BE2C (cell line): ENCODE measurements around the gene OR6Y1.
A peak's percentile ranks its signal among the peaks of the same experiment; 100 is the strongest.

Experiments
- DNase-seq: peaks from one replicate; pipeline ENCODE4 v3.0.0-alpha.2; 2020
- H3K27me3 ChIP-seq: fragments of 250-450 bp; sonication (Bioruptor Pico); 2 replicates; pipeline ENCODE4 v1.5.1; 2020; ENCODE audit warnings: mild to moderate bottlenecking
- H3K36me3 ChIP-seq: fragments of 250-450 bp; sonication (Bioruptor Pico); 2 replicates; pipeline ENCODE4 v1.5.1; 2020; ENCODE audit warnings: mild to moderate bottlenecking
- H3K4me1 ChIP-seq: fragments of 250-450 bp; sonication (Bioruptor Pico); 2 replicates; pipeline ENCODE4 v1.5.1; 2020
- H3K4me3 ChIP-seq: 2 replicates; pipeline ENCODE4 v1.5.1; 2011; ENCODE audit warnings: low read depth, low read length
- H3K9me3 ChIP-seq: fragments of 250-450 bp; sonication (Bioruptor Pico); 2 replicates; pipeline ENCODE4 v1.5.1; 2020
- TF ChIP-seq, protein P1 (sequence below): IDR thresholded peaks from 2 replicates; pipeline ENCODE4 v1.5.1; 2012; ENCODE audit warnings: mild to moderate bottlenecking, low read depth, low read length

The OR6Y1 gene

DNA sequence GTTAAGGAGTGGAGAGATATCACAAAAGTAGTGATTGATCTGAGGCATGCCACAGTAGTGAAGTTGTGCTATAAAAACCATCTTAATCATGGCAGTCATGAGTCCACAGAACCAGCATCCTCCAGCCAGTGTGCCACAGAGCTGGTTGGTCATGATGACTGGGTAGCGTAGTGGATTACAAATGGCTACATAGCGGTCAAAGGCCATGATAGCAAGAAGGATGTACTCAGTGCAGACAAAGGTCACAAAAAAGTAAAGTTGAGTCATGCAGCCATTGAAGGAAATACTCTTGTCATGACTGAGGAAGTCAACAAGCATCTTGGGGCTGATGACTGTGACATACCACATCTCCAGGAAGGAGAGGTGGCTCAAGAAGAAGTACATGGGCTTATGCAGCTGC lies 6.7 kb downstream of the OR6Y1 start:
- Histone ChIP-seq H3K36me3 (no peaks in the 10 kb centered on the region), H3K27me3 (no peaks in the 10 kb centered on the region), H3K4me1 (no peaks in the 10 kb centered on the region), H3K9me3 (no peaks in the 10 kb centered on the region), H3K4me3 (no peak overlapping the region)
- no peak for DNase-seq
- TF ChIP-seq, protein P1, sequence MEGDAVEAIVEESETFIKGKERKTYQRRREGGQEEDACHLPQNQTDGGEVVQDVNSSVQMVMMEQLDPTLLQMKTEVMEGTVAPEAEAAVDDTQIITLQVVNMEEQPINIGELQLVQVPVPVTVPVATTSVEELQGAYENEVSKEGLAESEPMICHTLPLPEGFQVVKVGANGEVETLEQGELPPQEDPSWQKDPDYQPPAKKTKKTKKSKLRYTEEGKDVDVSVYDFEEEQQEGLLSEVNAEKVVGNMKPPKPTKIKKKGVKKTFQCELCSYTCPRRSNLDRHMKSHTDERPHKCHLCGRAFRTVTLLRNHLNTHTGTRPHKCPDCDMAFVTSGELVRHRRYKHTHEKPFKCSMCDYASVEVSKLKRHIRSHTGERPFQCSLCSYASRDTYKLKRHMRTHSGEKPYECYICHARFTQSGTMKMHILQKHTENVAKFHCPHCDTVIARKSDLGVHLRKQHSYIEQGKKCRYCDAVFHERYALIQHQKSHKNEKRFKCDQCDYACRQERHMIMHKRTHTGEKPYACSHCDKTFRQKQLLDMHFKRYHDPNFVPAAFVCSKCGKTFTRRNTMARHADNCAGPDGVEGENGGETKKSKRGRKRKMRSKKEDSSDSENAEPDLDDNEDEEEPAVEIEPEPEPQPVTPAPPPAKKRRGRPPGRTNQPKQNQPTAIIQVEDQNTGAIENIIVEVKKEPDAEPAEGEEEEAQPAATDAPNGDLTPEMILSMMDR = no peak

DNA sequence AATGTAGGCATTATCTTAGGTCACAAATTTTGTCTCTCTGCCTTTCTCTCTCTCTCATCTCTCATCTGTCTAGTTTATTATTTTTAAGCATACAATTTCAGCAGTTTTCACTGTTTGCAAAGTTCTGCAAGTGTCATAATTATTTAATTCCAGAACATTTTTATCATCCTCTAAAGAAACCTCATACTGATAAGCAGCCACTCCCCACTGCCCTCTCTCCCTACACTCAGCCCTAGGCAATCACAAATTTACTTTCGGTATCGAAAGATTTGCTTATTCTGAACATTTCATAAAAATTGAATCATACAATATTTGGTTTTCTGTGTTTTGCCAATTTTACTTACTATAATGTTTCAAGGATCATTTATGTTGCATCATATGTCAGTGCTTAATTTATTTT lies 16.6 kb downstream of the OR6Y1 start:
- Histone ChIP-seq H3K4me3 (no peak overlapping the region), H3K27me3 (no peaks in the 10 kb centered on the region), H3K4me1 (no peaks in the 10 kb centered on the region), H3K36me3 (no peaks in the 10 kb centered on the region), H3K9me3 (no peaks in the 10 kb centered on the region)
- DNase-seq = no peak
- TF ChIP-seq, protein P1 = no peak

DNA sequence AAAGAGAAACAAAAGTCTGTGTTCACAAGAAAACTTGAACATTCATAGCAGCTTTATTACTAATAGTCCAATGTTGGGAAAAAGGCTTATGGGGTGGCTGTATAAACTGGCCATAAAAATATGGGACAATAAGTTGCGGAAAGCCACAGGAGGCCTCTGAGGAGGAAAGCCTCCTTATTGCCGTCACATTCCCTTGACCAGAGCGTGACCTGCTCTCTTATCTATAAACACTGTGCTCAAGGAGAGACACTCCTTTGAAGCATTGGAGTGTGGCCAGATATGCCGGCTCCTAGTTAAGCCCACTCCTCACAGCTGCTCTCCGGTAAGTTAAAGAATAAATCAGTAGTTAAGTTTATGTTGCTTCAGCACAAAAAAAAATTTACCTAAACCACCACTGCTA lies 19.7 kb downstream of the OR6Y1 start:
- H3K4me3 ChIP-seq = no peak overlapping the region

DNA sequence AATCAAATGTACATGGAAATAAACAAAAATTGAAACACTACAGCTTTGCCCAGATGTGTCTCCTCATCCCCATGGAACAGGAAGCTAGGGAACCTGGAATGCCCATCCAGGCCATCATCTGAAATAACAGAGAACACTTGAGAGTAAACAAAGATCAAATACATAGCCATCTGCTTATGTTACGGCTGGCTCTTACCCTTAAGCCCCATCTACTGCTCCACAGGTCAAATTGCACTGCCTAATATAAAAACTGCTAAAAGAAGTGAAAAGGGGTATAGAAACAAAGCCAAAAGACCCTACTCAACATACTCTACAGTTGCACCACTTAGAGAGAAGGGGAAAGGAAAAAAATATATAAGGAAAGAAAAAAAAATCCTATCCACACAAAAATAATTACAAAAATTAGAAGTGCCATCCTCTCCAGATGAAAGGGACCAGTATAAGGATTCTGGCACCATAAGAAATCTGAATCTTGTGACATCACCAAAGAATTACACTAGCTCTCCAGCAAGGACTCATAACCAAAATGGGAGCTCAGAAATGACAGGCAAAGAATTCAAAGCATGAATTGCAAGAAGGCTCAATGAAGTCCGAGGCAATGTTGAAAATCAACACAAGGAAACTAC lies 26.9 kb downstream of the OR6Y1 start:
- no peak for DNase-seq
- H3K9me3 ChIP-seq = no peaks in the 10 kb centered on the region
- TF ChIP-seq, protein P1 = peak; percentile 42
- no peaks in the 10 kb centered on the region for H3K4me1 ChIP-seq
- H3K36me3 ChIP-seq = no peaks in the 10 kb centered on the region
- H3K4me3 ChIP-seq = no peak overlapping the region
- H3K27me3 ChIP-seq = no peaks in the 10 kb centered on the region

More for the DNA sequence above, 19.7 kb downstream of the OR6Y1 start:
- no peak for DNase-seq
- Histone ChIP-seq H3K9me3 (no peaks in the 10 kb centered on the region), H3K36me3 (no peaks in the 10 kb centered on the region), H3K27me3 (no peaks in the 10 kb centered on the region), H3K4me1 (no peaks in the 10 kb centered on the region)
- TF ChIP-seq, protein P1 = no peak

DNA sequence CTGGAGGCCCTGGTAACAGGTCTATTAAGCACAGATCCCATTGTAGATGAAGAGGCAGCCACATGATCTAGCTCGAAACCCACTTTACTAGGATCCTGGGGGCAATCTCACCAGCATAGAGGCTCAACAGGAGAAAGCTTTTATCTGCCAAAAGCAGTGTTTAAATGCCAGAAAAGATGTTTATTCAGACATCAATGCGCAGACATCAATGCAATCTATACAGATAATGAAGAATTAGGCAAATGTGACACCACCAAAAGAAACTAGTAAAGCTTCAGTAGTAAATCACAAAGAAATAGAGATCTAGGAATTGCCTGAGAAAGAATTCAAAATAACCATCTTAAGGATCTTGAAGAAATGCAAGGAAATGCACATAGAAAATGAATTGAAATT lies 32.5 kb downstream of the OR6Y1 start:
- Histone ChIP-seq H3K9me3 (no peaks in the 10 kb centered on the region), H3K4me3 (no peak overlapping the region), H3K36me3 (no peaks in the 10 kb centered on the region), H3K27me3 (no peaks in the 10 kb centered on the region), H3K4me1 (no peaks in the 10 kb centered on the region)
- TF ChIP-seq, protein P1 = no peak
- DNase-seq = no peak

DNA sequence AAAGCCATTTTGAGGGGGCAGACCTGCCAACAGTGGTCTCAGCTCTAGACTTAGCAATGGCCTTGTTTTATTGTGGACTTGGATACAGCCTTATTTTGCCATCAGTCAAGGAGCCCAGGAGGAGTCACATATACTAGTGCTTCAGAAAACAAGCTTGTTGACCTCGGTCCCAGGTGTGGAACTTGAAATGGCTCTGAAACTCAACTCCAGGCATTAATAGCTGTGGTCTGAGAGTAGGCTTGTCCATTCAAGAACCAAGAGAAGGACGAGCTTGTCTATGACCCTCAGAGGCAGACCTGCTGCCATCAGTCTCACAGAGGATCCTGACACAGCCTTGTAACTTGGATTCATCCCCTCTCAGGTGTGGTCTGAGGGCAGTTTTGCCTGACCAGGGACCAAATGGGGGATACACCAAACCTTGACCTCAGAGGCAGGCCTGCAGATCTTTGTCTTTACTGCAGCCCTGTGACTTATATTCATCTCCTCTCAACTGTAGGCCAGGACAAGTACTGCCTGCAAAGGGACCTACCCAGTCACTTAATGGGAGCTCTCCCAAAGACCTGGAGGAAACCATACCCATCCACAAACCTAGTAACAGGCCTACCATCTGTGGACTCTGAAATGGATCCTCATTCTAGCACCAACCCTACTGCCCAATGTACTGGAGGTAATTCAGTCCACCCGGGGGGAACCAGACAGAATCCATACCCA lies 33.1 kb downstream of the OR6Y1 start:
- Histone ChIP-seq H3K4me3 (no peak overlapping the region), H3K9me3 (no peaks in the 10 kb centered on the region), H3K36me3 (no peaks in the 10 kb centered on the region), H3K27me3 (no peaks in the 10 kb centered on the region), H3K4me1 (no peaks in the 10 kb centered on the region)
- TF ChIP-seq, protein P1 = no peak
- no peak for DNase-seq
